Activated naive CD8-positive, alpha-beta T cell (primary cell): Measurements from ENCODE around the gene WAC.
A peak's percentile ranks its signal among the peaks of the same experiment; 100 is the strongest.
"Not testable (repeated sequence)": the region's sequence is repeated elsewhere in the genome, so short reads cannot be mapped to it uniquely, and the experiment has no call there.

Source experiments
- H3K27ac Mint-ChIP-seq: one replicate; pipeline ENCODE4 v1.8.0; 2021; ENCODE audit warnings: mixed read lengths
- H3K27me3 Mint-ChIP-seq: one replicate; pipeline ENCODE4 v1.8.0; 2021; ENCODE audit warnings: mixed read lengths
- H3K36me3 Mint-ChIP-seq: one replicate; pipeline ENCODE4 v1.8.0; 2021; ENCODE audit warnings: mixed read lengths
- H3K4me1 Mint-ChIP-seq: one replicate; pipeline ENCODE4 v1.8.0; 2021; ENCODE audit warnings: low read depth, mixed read lengths
- H3K4me3 Mint-ChIP-seq: one replicate; pipeline ENCODE4 v1.8.0; 2021; ENCODE audit warnings: mild to moderate bottlenecking, mixed read lengths
- H3K9me3 Mint-ChIP-seq: one replicate; pipeline ENCODE4 v1.8.0; 2021; ENCODE audit warnings: low read depth, mixed read lengths

The WAC gene

GRCh38 chr10:28532337-28533185 lies at the start of gene WAC:
TSS of gene WAC (plus strand) at chr10:28533118. CDS start at chr10:28533580, 462 bp downstream.
- H3K36me3 Mint-ChIP-seq, result peaks cover 22% of the 10 kb centered on the region
- H3K9me3 Mint-ChIP-seq, result no peaks in the 10 kb centered on the region
- no peaks in the 10 kb centered on the region for H3K27me3 Mint-ChIP-seq
- H3K4me3 Mint-ChIP-seq, result peak within 1 kb of the TSS; percentile 98
- H3K4me1 Mint-ChIP-seq, result peaks cover 62% of the 10 kb centered on the region
- H3K27ac Mint-ChIP-seq, result peak within 1 kb of the TSS; percentile 100

GRCh38 chr10:28489206-28489605 lies 43.7 kb upstream of the WAC start:
- H3K27ac Mint-ChIP-seq, result no peak overlapping the region
- peaks cover 8% of the 10 kb centered on the region for H3K4me1 Mint-ChIP-seq
- H3K36me3 Mint-ChIP-seq, result peaks cover 7% of the 10 kb centered on the region
- H3K9me3 Mint-ChIP-seq, result peaks cover 4% of the 10 kb centered on the region
- no peak overlapping the region for H3K4me3 Mint-ChIP-seq
- H3K27me3 Mint-ChIP-seq, result peaks cover 3% of the 10 kb centered on the region

- H3K4me3 Mint-ChIP-seq, H3K36me3 Mint-ChIP-seq, H3K27ac Mint-ChIP-seq, H3K4me1 Mint-ChIP-seq, H3K27me3 Mint-ChIP-seq, H3K9me3 Mint-ChIP-seq: not testable (repeated sequence)
Measured at GRCh38 chr10:28490256-28490865, 42.6 kb upstream of the WAC start.

GRCh38 chr10:28492116-28492920 lies 40.6 kb upstream of the WAC start:
- Mint-ChIP-seq H3K4me1 (peaks cover 3% of the 10 kb centered on the region), H3K4me3 (no peak overlapping the region), H3K36me3 (peaks cover 5% of the 10 kb centered on the region), H3K27me3 (peaks cover 5% of the 10 kb centered on the region), H3K27ac (no peak overlapping the region), H3K9me3 (peaks cover 4% of the 10 kb centered on the region)

- Mint-ChIP-seq H3K27me3 (peaks cover 5% of the 10 kb centered on the region), H3K27ac (no peak overlapping the region), H3K4me3 (no peak overlapping the region), H3K4me1 (no peaks in the 10 kb centered on the region), H3K9me3 (no peaks in the 10 kb centered on the region), H3K36me3 (no peaks in the 10 kb centered on the region)
Measured at GRCh38 chr10:28494420-28494819, 38.5 kb upstream of the WAC start.

GRCh38 chr10:28495084-28495483 lies 37.8 kb upstream of the WAC start:
- Mint-ChIP-seq H3K27ac (no peak overlapping the region), H3K27me3 (peaks cover 5% of the 10 kb centered on the region), H3K4me1 (no peaks in the 10 kb centered on the region), H3K36me3 (no peaks in the 10 kb centered on the region), H3K9me3 (no peaks in the 10 kb centered on the region), H3K4me3 (no peak overlapping the region)

GRCh38 chr10:28496017-28496416 lies 36.9 kb upstream of the WAC start:
- Mint-ChIP-seq H3K27me3 (peaks cover 2% of the 10 kb centered on the region), H3K9me3 (no peaks in the 10 kb centered on the region), H3K4me3 (no peak overlapping the region), H3K27ac (no peak overlapping the region), H3K4me1 (no peaks in the 10 kb centered on the region), H3K36me3 (no peaks in the 10 kb centered on the region)

GRCh38 chr10:28496481-28496961 lies 36.4 kb upstream of the WAC start:
- H3K27me3 Mint-ChIP-seq, result peaks cover 2% of the 10 kb centered on the region
- H3K4me3 Mint-ChIP-seq, result no peak overlapping the region
- H3K9me3 Mint-ChIP-seq, result no peaks in the 10 kb centered on the region
- H3K4me1 Mint-ChIP-seq, result no peaks in the 10 kb centered on the region
- H3K36me3 Mint-ChIP-seq, result no peaks in the 10 kb centered on the region
- H3K27ac Mint-ChIP-seq, result no peak overlapping the region

- Mint-ChIP-seq H3K4me3 (no peak overlapping the region), H3K27me3 (peaks cover 2% of the 10 kb centered on the region), H3K4me1 (no peaks in the 10 kb centered on the region), H3K9me3 (no peaks in the 10 kb centered on the region), H3K27ac (no peak overlapping the region), H3K36me3 (no peaks in the 10 kb centered on the region)
Measured at GRCh38 chr10:28497313-28498126, 35.4 kb upstream of the WAC start.

- H3K27ac Mint-ChIP-seq, H3K9me3 Mint-ChIP-seq, H3K4me3 Mint-ChIP-seq: not testable (repeated sequence)
Measured at GRCh38 chr10:28500203-28500602, 32.7 kb upstream of the WAC start.

GRCh38 chr10:28503114-28503513 lies 29.8 kb upstream of the WAC start:
- Mint-ChIP-seq H3K27ac (no peak overlapping the region), H3K4me1 (no peaks in the 10 kb centered on the region), H3K36me3 (no peaks in the 10 kb centered on the region), H3K4me3 (no peak overlapping the region), H3K9me3 (no peaks in the 10 kb centered on the region), H3K27me3 (peaks cover 3% of the 10 kb centered on the region)

More at GRCh38 chr10:28500203-28500602, 32.7 kb upstream of the WAC start:
- H3K27me3 Mint-ChIP-seq, H3K36me3 Mint-ChIP-seq, H3K4me1 Mint-ChIP-seq: not testable (repeated sequence)

GRCh38 chr10:28505359-28505959 lies 27.5 kb upstream of the WAC start:
- Mint-ChIP-seq H3K27me3 (peaks cover 7% of the 10 kb centered on the region), H3K9me3 (no peaks in the 10 kb centered on the region), H3K27ac (no peak overlapping the region), H3K36me3 (peaks cover 2% of the 10 kb centered on the region), H3K4me3 (no peak overlapping the region), H3K4me1 (no peaks in the 10 kb centered on the region)

- Mint-ChIP-seq H3K27ac (no peak overlapping the region), H3K27me3 (peaks cover 7% of the 10 kb centered on the region), H3K9me3 (no peaks in the 10 kb centered on the region), H3K4me1 (no peaks in the 10 kb centered on the region), H3K36me3 (peaks cover 5% of the 10 kb centered on the region), H3K4me3 (no peak overlapping the region)
Measured at GRCh38 chr10:28508304-28508925, 24.5 kb upstream of the WAC start.

GRCh38 chr10:28509286-28509685 lies 23.6 kb upstream of the WAC start:
- Mint-ChIP-seq H3K27ac (no peak overlapping the region), H3K4me1 (no peaks in the 10 kb centered on the region), H3K27me3 (peaks cover 7% of the 10 kb centered on the region)

More at GRCh38 chr10:28509286-28509685, 23.6 kb upstream of the WAC start:
- Mint-ChIP-seq H3K36me3 (peaks cover 5% of the 10 kb centered on the region), H3K4me3 (no peak overlapping the region), H3K9me3 (no peaks in the 10 kb centered on the region)
